SU-DHL-6 (cell line): ENCODE data around the gene ABCF2.

Source experiments
- H2AFZ ChIP-seq: fragments of 200-600 bp; sonication (generic); 2 replicates; pipeline ENCODE4 v1.6.1; 2014; ENCODE audit warnings: low read depth, mild to moderate bottlenecking, moderate library complexity, mixed read lengths, antibody characterized with exemption, low read length; ENCODE audit not compliant: severe bottlenecking
- H3F3A ChIP-seq: fragments of 200-600 bp; shearing (Covaris generic); 2 replicates; pipeline ENCODE4 v1.6.0; 2016; ENCODE audit warnings: antibody characterized with exemption, mild to moderate bottlenecking; ENCODE audit not compliant: insufficient read depth
- H3K27ac ChIP-seq: fragments of 200-600 bp; sonication (generic); 2 replicates; pipeline ENCODE4 v1.5.1; 2016; ENCODE audit warnings: low read depth, mild to moderate bottlenecking, low read length, moderate library complexity, mixed read lengths
- H3K27me3 ChIP-seq: fragments of 200-600 bp; sonication (generic), shearing (Covaris generic); 2 replicates; pipeline ENCODE4 v1.6.0; 2014; ENCODE audit warnings: mild to moderate bottlenecking, low read length
- H3K36me3 ChIP-seq: fragments of 200-600 bp; sonication (generic); 2 replicates; pipeline ENCODE4 v1.6.1; 2014; ENCODE audit warnings: mild to moderate bottlenecking, low read length, mixed read lengths
- H3K4me2 ChIP-seq: fragments of 300-600, 200-600 bp; shearing (Covaris generic), sonication (generic); 2 replicates; pipeline ENCODE4 v1.6.0; 2014; ENCODE audit warnings: low read length, low read depth, mild to moderate bottlenecking; ENCODE audit not compliant: poor library complexity, severe bottlenecking
- H3K4me3 ChIP-seq: fragments of 200-600 bp; sonication (generic); 2 replicates; pipeline ENCODE4 v1.5.1; 2014; ENCODE audit warnings: antibody characterized with exemption, low read length, mild to moderate bottlenecking, mixed read lengths; ENCODE audit not compliant: insufficient read depth, poor library complexity, severe bottlenecking
- H3K79me2 ChIP-seq: fragments of 200-600 bp; sonication (generic); 2 replicates; pipeline ENCODE4 v1.6.1; 2014; ENCODE audit warnings: mild to moderate bottlenecking, low read length, moderate library complexity; ENCODE audit not compliant: insufficient read depth
- H3K9ac ChIP-seq: fragments of 200-600 bp; sonication (generic); 2 replicates; pipeline ENCODE4 v1.7.0; 2014; ENCODE audit warnings: mild to moderate bottlenecking, low read length
- H3K9me2 ChIP-seq: fragments of 200-600 bp; sonication (generic); replicated peaks from 2 replicates; pipeline ENCODE4 v1.6.1; 2014; ENCODE audit warnings: low read length; ENCODE audit not compliant: insufficient read depth
- H3K9me3 ChIP-seq: fragments of 200-600 bp; sonication (generic); 2 replicates; pipeline ENCODE4 v1.6.1; 2014; ENCODE audit warnings: low read length, mixed read lengths; ENCODE audit not compliant: insufficient read depth
- H4K20me1 ChIP-seq: fragments of 200-600 bp; sonication (generic); 2 replicates; pipeline ENCODE4 v1.6.1; 2014; ENCODE audit warnings: low read depth, mild to moderate bottlenecking, antibody characterized with exemption, low read length, moderate library complexity, mixed read lengths
- EZH2phosphoT487 ChIP-seq: fragments of 200-600 bp; sonication (generic), shearing (Covaris generic); conservative IDR thresholded peaks from 2 replicates; pipeline ENCODE4 v1.6.1; 2018; ENCODE audit warnings: mild to moderate bottlenecking, antibody characterized with exemption, low read length, moderate library complexity, mixed read lengths
- TF ChIP-seq, protein P1 (sequence below): fragments of 200-600 bp; sonication (generic); IDR thresholded peaks from one replicate; pipeline ENCODE4 v1.5.1; 2017; ENCODE audit warnings: antibody characterized with exemption, mild to moderate bottlenecking, low read length, moderate library complexity; ENCODE audit not compliant: insufficient read depth, poor library complexity, severe bottlenecking

ABCF2 gene

DNA sequence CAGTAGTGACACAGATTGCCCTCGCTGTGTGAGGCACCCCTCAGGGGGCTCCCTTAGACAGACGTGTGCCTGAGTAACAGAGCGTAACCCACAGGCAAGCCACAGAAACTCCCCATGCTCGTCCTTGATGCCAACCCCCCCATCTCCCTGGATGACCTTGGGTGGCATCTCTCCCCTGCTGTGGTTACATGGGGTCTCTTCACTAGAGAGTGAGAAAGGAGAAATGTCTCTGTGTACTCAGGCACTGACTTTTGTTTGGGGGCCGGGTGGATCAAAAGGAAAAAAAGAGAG is 38.8 kb downstream of the ABCF2 start:
- no peaks in the 10 kb centered on the region for H3K9me2 ChIP-seq
- H3K9ac ChIP-seq: no peak overlapping the region
- H3K27ac ChIP-seq: no peak overlapping the region
- H3K4me2 ChIP-seq: no peak overlapping the region
- no peaks in the 10 kb centered on the region for H3K27me3 ChIP-seq
- H3K36me3 ChIP-seq: no peaks in the 10 kb centered on the region
- TF ChIP-seq EZH2phosphoT487: no peak
- TF ChIP-seq, protein P1, sequence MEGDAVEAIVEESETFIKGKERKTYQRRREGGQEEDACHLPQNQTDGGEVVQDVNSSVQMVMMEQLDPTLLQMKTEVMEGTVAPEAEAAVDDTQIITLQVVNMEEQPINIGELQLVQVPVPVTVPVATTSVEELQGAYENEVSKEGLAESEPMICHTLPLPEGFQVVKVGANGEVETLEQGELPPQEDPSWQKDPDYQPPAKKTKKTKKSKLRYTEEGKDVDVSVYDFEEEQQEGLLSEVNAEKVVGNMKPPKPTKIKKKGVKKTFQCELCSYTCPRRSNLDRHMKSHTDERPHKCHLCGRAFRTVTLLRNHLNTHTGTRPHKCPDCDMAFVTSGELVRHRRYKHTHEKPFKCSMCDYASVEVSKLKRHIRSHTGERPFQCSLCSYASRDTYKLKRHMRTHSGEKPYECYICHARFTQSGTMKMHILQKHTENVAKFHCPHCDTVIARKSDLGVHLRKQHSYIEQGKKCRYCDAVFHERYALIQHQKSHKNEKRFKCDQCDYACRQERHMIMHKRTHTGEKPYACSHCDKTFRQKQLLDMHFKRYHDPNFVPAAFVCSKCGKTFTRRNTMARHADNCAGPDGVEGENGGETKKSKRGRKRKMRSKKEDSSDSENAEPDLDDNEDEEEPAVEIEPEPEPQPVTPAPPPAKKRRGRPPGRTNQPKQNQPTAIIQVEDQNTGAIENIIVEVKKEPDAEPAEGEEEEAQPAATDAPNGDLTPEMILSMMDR: no peak
- no peak overlapping the region for H3K4me3 ChIP-seq
- H4K20me1 ChIP-seq: no peaks in the 10 kb centered on the region
- no peak overlapping the region for H2AFZ ChIP-seq
- H3F3A ChIP-seq: no peaks in the 10 kb centered on the region
- H3K9me3 ChIP-seq: no peaks in the 10 kb centered on the region
- no peaks in the 10 kb centered on the region for H3K79me2 ChIP-seq

- H3K4me3 ChIP-seq: no peak overlapping the region
- no peaks in the 10 kb centered on the region for H3K9me2 ChIP-seq
- no peak overlapping the region for H2AFZ ChIP-seq
- H3F3A ChIP-seq: no peaks in the 10 kb centered on the region
- TF ChIP-seq, protein P1: no peak
- no peak for TF ChIP-seq EZH2phosphoT487
- H3K27ac ChIP-seq: no peak overlapping the region
- H3K9ac ChIP-seq: no peak overlapping the region
- H3K27me3 ChIP-seq: no peaks in the 10 kb centered on the region
- H3K79me2 ChIP-seq: no peaks in the 10 kb centered on the region
- H3K4me2 ChIP-seq: no peak overlapping the region
- H3K36me3 ChIP-seq: no peaks in the 10 kb centered on the region
- no peaks in the 10 kb centered on the region for H3K9me3 ChIP-seq
- H4K20me1 ChIP-seq: no peaks in the 10 kb centered on the region
Measured at GRCh38 chr7:151187409-151188251, 39.4 kb downstream of the ABCF2 start.

- Histone ChIP-seq H3K4me2 (no peak within 1 kb of the TSS), H3K4me3 (no peak within 1 kb of the TSS), H3K27ac (no peak within 1 kb of the TSS), H3F3A (no peaks in the 10 kb centered on the region), H2AFZ (no peak within 1 kb of the TSS), H4K20me1 (no peaks in the 10 kb centered on the region), H3K36me3 (no peaks in the 10 kb centered on the region), H3K9me3 (no peaks in the 10 kb centered on the region), H3K79me2 (no peaks in the 10 kb centered on the region), H3K27me3 (no peaks in the 10 kb centered on the region), H3K9me2 (no peaks in the 10 kb centered on the region), H3K9ac (no peak within 1 kb of the TSS)
- TF ChIP-seq, protein P1: no peak
- no peak for TF ChIP-seq EZH2phosphoT487
Measured at GRCh38 chr7:151186640-151187408, 40.2 kb downstream of the ABCF2 start, which contains the start of gene ASB10. ASB10 (minus strand) TSS chr7:151187250; CDS start chr7:151187130, 120 bp downstream.
